Liver (tissue), 9 donors: ENCODE data around the gene SNTA1. TPM values are rescaled to one million over a fixed set of nuclear protein-coding genes. Genes with fewer than 3 reads are reported as not detected.

ENCODE experiments used
- DNase-seq: peaks from one replicate; pipeline ENCODE4 v3.0.0-alpha.2; 2017; ENCODE audit warnings: low spot score
- H3K27ac ChIP-seq, 2 donors: one replicate each; pipeline ENCODE4 v1.7.0; 2013; ENCODE audit warnings: inconsistent platforms in 2 of 2, low read length in 2 of 2, control low read depth in 1 of 2, low read depth in 1 of 2, mild to moderate bottlenecking in 1 of 2
- H3K27me3 ChIP-seq, 4 donors: one replicate each; pipeline versions ENCODE4 v1.6.1 to v1.7.0; 2013; ENCODE audit warnings: low read length in 3 of 4, inconsistent platforms in 1 of 4, mild to moderate bottlenecking in 1 of 4, moderate library complexity in 1 of 4; ENCODE audit not compliant: control insufficient read depth in 4 of 4, insufficient read depth in 4 of 4
- H3K36me3 ChIP-seq, 4 donors: one replicate each; pipeline versions ENCODE4 v1.6.1 to v1.7.0; 2013; ENCODE audit warnings: low read length in 3 of 4, mild to moderate bottlenecking in 3 of 4, low read depth in 1 of 4, moderate library complexity in 1 of 4; ENCODE audit not compliant: control insufficient read depth in 4 of 4, insufficient read depth in 3 of 4
- H3K4me1 ChIP-seq, 4 donors: one replicate each; pipeline versions ENCODE4 v1.6.1 to v1.7.0; 2013; ENCODE audit warnings: low read length in 3 of 4, mild to moderate bottlenecking in 3 of 4, moderate library complexity in 1 of 4; ENCODE audit not compliant: control insufficient read depth in 4 of 4, insufficient read depth in 4 of 4
- H3K4me3 ChIP-seq, 3 donors: one replicate each; pipeline versions ENCODE4 v1.6.1 to v1.7.0; 2013; ENCODE audit warnings: low read length in 3 of 3, control low read depth in 1 of 3, low read depth in 1 of 3, mild to moderate bottlenecking in 1 of 3
- H3K9ac ChIP-seq, 2 donors: one replicate each; pipeline ENCODE4 v1.7.0; 2013; ENCODE audit warnings: low read length in 2 of 2, mild to moderate bottlenecking in 2 of 2, moderate library complexity in 2 of 2, control low read depth in 1 of 2, low read depth in 1 of 2
- H3K9me3 ChIP-seq, 4 donors: one replicate each; pipeline versions ENCODE4 v1.6.1 to v1.7.0; 2013; ENCODE audit warnings: low read length in 3 of 4; ENCODE audit not compliant: control insufficient read depth in 4 of 4
- EGR1 ChIP-seq, 2 donors: IDR thresholded peaks; 2 replicates each; pipeline ENCODE4 v1.6.1; 2016 to 2018; ENCODE audit warnings: antibody characterized with exemption in 2 of 2, low read depth in 2 of 2
- FOXA1 ChIP-seq: IDR thresholded peaks from 2 replicates; pipeline ENCODE4 v1.6.1; 2016; ENCODE audit warnings: antibody characterized with exemption
- FOXA2 ChIP-seq: IDR thresholded peaks from 2 replicates; pipeline ENCODE4 v1.6.1; 2016; ENCODE audit warnings: antibody characterized with exemption
- GABPA ChIP-seq, 2 donors: IDR thresholded peaks in 1 of 2; conservative IDR thresholded peaks in 1 of 2; 2 replicates each; pipeline ENCODE4 v1.6.1; 2016; ENCODE audit warnings: antibody characterized with exemption in 2 of 2, mild to moderate bottlenecking in 1 of 2, moderate library complexity in 1 of 2
- HNF4A ChIP-seq, 2 donors: conservative IDR thresholded peaks; 2 replicates each; pipeline ENCODE4 v1.6.1; 2016; ENCODE audit warnings: antibody characterized with exemption in 2 of 2, mild to moderate bottlenecking in 2 of 2
- HNF4G ChIP-seq: IDR thresholded peaks from 2 replicates; pipeline ENCODE4 v1.6.1; 2016; ENCODE audit warnings: antibody characterized with exemption
- JUND ChIP-seq, 2 donors: IDR thresholded peaks; 2 replicates each; pipeline ENCODE4 v1.6.1; 2016; ENCODE audit warnings: antibody characterized with exemption in 2 of 2
- NR2F2 ChIP-seq: IDR thresholded peaks from 2 replicates; pipeline ENCODE4 v1.6.1; 2016; ENCODE audit warnings: antibody characterized with exemption
- RAD21 ChIP-seq, 2 donors: IDR thresholded peaks; 2 replicates each; pipeline ENCODE4 v1.6.1; 2016; ENCODE audit warnings: antibody characterized with exemption in 2 of 2, mild to moderate bottlenecking in 2 of 2
- RXRA ChIP-seq, 2 donors: IDR thresholded peaks; 2 replicates each; pipeline ENCODE4 v1.6.1; 2017 to 2018; ENCODE audit warnings: antibody characterized with exemption in 2 of 2, mild to moderate bottlenecking in 1 of 2
- SP1 ChIP-seq: IDR thresholded peaks from 2 replicates; pipeline ENCODE4 v1.6.1; 2018; ENCODE audit warnings: antibody characterized with exemption, mild to moderate bottlenecking
- TAF1 ChIP-seq: conservative IDR thresholded peaks from 2 replicates; pipeline ENCODE4 v1.6.1; 2016; ENCODE audit warnings: antibody characterized with exemption, mild to moderate bottlenecking
- YY1 ChIP-seq: IDR thresholded peaks from 2 replicates; pipeline ENCODE4 v1.6.1; 2016; ENCODE audit warnings: antibody characterized with exemption, mild to moderate bottlenecking
- WGBS: extraction: QIAGEN DNeasy Blood & Tissue Kit; methylation state at CpG from one replicate; pipeline ENCODE4 v1.1.7; 2013; 5-methylcytosine and 5-hydroxymethylcytosine counted together
- polyA plus RNA-seq, 2 donors: library from polyadenylated mRNA; stranded (reverse) in 1 of 2; unstranded in 1 of 2; fragments of 200-250 nt in 1 of 2; fragments of >200 nt in 1 of 2; fragmentation: Nextera tagmentation in 1 of 2; extraction: Ambion mirVana in 1 of 2; gene quantifications; one replicate each; pipeline versions ENCODE4 v1.2.1 to v1.2.3, GENCODE V29; 2013 to 2015
- total RNA-seq, 2 donors: library from RNA; depleted of rRNA; stranded (reverse); fragments of >200 nt; gene quantifications; one replicate each; pipeline ENCODE4 v1.2.3, GENCODE V29; 2014
- TF ChIP-seq, protein P1 (sequence below): IDR thresholded peaks from 2 replicates; pipeline ENCODE4 v1.6.1; 2016; ENCODE audit warnings: antibody characterized with exemption
- TF ChIP-seq, protein P2 (sequence below): fragments of 150-350 bp; IDR thresholded peaks from 2 replicates; pipeline ENCODE4 v1.5.1; 2017; ENCODE audit warnings: improper control_type of control experiment, low read depth, low read length; ENCODE audit not compliant: missing input control
- TF ChIP-seq, protein P3 (sequence below): IDR thresholded peaks from 2 replicates; pipeline ENCODE4 v1.6.1; 2016; ENCODE audit warnings: antibody characterized with exemption
- TF ChIP-seq, protein P4 (sequence below): IDR thresholded peaks from 2 replicates; pipeline ENCODE4 v1.6.1; 2016; ENCODE audit warnings: antibody characterized with exemption
- TF ChIP-seq, protein P5 (sequence below): IDR thresholded peaks from 2 replicates; pipeline ENCODE4 v1.6.1; 2016; ENCODE audit warnings: antibody characterized with exemption, mild to moderate bottlenecking
- donor health status: healthy.
- donor health status: healthy.
- donor health status: healthy.
- donor health status: healthy.
- donor health status: healthy.

Gene SNTA1
- total and polyA plus RNA-seq, 4 donors, result 3.8 to 9.6 (median 6.9) TPM

DNA sequence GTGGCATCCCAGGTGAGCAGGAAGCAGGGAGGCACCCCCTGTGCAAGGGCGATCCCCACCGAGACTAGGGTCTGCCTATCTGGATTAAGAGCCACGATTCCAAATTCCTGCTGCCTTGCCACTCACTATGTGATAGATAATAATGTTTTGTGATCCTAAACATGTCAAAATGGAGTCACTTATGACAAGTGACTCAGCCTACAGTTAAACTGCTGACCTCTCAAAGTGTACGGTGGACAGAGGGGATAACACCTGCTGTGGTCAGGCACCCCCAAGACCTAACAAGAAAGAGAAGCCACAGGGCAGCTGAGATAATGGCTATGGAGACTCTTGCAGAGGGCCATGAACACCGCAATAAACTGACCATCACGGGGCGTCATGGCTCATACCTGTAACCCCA lies 16.0 kb upstream of the SNTA1 start:
- H3K27me3 ChIP-seq, result no peaks in the 10 kb centered on the region
- H3K36me3 ChIP-seq, result no peaks in the 10 kb centered on the region
- H3K9ac ChIP-seq, result no peak overlapping the region
- DNase-seq, result no peak
- no peaks in the 10 kb centered on the region for H3K4me1 ChIP-seq
- H3K9me3 ChIP-seq, result no peaks in the 10 kb centered on the region
- TF ChIP-seq FOXA2 (no peak), RAD21 (IDR thresholded peaks at IDR 0.05) (no peak), RXRA (IDR thresholded peaks at IDR 0.05) (no peak), JUND (IDR thresholded peaks at IDR 0.05) (no peak), FOXA1 (no peak), HNF4G (no peak), GABPA (IDR thresholded peaks at IDR 0.05 in 1 of 2, conservative IDR thresholded peaks at IDR 0.05 in 1 of 2) (no peak), EGR1 (IDR thresholded peaks at IDR 0.05; ENCODE audit: low read depth in 2 of 2) (no peak), SP1 (no peak), NR2F2 (no peak), HNF4A (conservative IDR thresholded peaks at IDR 0.05) (no peak), TAF1 (no peak), YY1 (no peak)
- TF ChIP-seq, protein P1, sequence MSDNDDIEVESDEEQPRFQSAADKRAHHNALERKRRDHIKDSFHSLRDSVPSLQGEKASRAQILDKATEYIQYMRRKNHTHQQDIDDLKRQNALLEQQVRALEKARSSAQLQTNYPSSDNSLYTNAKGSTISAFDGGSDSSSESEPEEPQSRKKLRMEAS, result no peak
- TF ChIP-seq, protein P2, sequence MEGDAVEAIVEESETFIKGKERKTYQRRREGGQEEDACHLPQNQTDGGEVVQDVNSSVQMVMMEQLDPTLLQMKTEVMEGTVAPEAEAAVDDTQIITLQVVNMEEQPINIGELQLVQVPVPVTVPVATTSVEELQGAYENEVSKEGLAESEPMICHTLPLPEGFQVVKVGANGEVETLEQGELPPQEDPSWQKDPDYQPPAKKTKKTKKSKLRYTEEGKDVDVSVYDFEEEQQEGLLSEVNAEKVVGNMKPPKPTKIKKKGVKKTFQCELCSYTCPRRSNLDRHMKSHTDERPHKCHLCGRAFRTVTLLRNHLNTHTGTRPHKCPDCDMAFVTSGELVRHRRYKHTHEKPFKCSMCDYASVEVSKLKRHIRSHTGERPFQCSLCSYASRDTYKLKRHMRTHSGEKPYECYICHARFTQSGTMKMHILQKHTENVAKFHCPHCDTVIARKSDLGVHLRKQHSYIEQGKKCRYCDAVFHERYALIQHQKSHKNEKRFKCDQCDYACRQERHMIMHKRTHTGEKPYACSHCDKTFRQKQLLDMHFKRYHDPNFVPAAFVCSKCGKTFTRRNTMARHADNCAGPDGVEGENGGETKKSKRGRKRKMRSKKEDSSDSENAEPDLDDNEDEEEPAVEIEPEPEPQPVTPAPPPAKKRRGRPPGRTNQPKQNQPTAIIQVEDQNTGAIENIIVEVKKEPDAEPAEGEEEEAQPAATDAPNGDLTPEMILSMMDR, result no peak
- TF ChIP-seq, protein P3, sequence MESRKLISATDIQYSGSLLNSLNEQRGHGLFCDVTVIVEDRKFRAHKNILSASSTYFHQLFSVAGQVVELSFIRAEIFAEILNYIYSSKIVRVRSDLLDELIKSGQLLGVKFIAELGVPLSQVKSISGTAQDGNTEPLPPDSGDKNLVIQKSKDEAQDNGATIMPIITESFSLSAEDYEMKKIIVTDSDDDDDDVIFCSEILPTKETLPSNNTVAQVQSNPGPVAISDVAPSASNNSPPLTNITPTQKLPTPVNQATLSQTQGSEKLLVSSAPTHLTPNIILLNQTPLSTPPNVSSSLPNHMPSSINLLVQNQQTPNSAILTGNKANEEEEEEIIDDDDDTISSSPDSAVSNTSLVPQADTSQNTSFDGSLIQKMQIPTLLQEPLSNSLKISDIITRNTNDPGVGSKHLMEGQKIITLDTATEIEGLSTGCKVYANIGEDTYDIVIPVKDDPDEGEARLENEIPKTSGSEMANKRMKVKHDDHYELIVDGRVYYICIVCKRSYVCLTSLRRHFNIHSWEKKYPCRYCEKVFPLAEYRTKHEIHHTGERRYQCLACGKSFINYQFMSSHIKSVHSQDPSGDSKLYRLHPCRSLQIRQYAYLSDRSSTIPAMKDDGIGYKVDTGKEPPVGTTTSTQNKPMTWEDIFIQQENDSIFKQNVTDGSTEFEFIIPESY, result no peak
- TF ChIP-seq, protein P4, sequence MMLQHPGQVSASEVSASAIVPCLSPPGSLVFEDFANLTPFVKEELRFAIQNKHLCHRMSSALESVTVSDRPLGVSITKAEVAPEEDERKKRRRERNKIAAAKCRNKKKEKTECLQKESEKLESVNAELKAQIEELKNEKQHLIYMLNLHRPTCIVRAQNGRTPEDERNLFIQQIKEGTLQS, result no peak
- TF ChIP-seq, protein P5, sequence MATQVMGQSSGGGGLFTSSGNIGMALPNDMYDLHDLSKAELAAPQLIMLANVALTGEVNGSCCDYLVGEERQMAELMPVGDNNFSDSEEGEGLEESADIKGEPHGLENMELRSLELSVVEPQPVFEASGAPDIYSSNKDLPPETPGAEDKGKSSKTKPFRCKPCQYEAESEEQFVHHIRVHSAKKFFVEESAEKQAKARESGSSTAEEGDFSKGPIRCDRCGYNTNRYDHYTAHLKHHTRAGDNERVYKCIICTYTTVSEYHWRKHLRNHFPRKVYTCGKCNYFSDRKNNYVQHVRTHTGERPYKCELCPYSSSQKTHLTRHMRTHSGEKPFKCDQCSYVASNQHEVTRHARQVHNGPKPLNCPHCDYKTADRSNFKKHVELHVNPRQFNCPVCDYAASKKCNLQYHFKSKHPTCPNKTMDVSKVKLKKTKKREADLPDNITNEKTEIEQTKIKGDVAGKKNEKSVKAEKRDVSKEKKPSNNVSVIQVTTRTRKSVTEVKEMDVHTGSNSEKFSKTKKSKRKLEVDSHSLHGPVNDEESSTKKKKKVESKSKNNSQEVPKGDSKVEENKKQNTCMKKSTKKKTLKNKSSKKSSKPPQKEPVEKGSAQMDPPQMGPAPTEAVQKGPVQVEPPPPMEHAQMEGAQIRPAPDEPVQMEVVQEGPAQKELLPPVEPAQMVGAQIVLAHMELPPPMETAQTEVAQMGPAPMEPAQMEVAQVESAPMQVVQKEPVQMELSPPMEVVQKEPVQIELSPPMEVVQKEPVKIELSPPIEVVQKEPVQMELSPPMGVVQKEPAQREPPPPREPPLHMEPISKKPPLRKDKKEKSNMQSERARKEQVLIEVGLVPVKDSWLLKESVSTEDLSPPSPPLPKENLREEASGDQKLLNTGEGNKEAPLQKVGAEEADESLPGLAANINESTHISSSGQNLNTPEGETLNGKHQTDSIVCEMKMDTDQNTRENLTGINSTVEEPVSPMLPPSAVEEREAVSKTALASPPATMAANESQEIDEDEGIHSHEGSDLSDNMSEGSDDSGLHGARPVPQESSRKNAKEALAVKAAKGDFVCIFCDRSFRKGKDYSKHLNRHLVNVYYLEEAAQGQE, result no peak
- no peak overlapping the region for H3K27ac ChIP-seq
- 91% methylated on average over 7 of the region's 7 CpGs for WGBS
- no peak overlapping the region for H3K4me3 ChIP-seq
